Measurements from ENCODE around the gene NLGN1. TPM values are rescaled to one million over a fixed set of nuclear protein-coding genes. Genes with fewer than 3 reads are reported as not detected.
A peak's percentile ranks its signal among the peaks of the same experiment; 100 is the strongest.

NLGN1 gene
- total RNA-seq, 1 donor from 2014 or later = 34.8 TPM

DNA sequence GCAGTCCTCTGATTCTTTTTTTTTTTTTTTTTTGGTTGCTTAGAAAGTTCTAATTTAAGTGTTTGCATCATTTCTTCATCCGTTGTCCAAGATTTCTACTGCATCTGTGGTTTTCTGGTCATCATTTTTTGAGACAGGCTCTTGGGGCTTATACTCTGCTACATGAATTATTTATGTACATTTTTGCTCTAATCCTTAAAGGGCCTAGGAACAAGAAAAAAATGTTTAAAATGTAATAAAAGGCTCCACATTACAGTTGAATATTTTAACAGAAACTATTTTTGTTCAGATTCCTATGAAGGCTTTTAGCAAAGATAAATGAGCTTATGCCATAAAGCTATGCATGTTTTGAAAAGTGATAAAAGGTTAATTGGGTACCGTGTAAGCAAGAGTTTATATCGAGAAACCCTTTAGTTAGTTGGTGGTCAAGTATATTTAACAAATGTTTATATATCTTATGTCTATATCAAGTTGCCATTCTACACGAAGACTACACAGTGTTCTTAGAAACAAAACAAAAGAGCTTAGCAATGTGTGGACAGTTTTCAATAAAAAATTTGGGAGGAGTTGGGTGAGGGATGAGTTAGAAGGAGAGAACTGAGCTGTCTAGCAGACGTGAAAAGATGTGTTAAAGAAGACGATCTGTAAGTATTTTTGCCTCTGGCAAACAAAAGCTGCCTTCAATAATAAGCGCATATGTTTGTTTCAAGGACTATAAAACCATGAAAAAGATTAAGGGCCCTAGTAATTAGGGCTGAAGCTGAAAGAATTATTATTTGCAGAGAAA lies 898.0 kb downstream of the NLGN1 start:
- no peaks in the 10 kb centered on the region for H4K20me1 ChIP-seq (ENCODE audit: low read depth)
- no peak overlapping the region for H3K4me2 ChIP-seq
- Mint-ChIP-seq H3K27me3 (ENCODE audit: insufficient read depth, low read depth) (no peaks in the 10 kb centered on the region), H3K4me1 (no peaks in the 10 kb centered on the region), H3K36me3 (no peaks in the 10 kb centered on the region), H3K9me3 (no peaks in the 10 kb centered on the region), H3K4me3 (no peak overlapping the region), H3K27ac (no peak overlapping the region)
- no peaks in the 10 kb centered on the region for H3K79me2 ChIP-seq (ENCODE audit: low read depth)
- H3K9me3 ChIP-seq (ENCODE audit: low read depth) = no peaks in the 10 kb centered on the region
- no peak overlapping the region for H2AFZ ChIP-seq (replicated peaks)
- H3K27ac ChIP-seq = no peak overlapping the region
- no peaks in the 10 kb centered on the region for H3K27me3 ChIP-seq
- no peaks in the 10 kb centered on the region for H3K4me1 ChIP-seq
- no peak overlapping the region for H3K4me3 ChIP-seq
- TF ChIP-seq EZH2 (IDR thresholded peaks at IDR 0.05) (no peak), EZH2phosphoT487 (IDR thresholded peaks at IDR 0.05) (no peak)
- TF ChIP-seq, protein P1, sequence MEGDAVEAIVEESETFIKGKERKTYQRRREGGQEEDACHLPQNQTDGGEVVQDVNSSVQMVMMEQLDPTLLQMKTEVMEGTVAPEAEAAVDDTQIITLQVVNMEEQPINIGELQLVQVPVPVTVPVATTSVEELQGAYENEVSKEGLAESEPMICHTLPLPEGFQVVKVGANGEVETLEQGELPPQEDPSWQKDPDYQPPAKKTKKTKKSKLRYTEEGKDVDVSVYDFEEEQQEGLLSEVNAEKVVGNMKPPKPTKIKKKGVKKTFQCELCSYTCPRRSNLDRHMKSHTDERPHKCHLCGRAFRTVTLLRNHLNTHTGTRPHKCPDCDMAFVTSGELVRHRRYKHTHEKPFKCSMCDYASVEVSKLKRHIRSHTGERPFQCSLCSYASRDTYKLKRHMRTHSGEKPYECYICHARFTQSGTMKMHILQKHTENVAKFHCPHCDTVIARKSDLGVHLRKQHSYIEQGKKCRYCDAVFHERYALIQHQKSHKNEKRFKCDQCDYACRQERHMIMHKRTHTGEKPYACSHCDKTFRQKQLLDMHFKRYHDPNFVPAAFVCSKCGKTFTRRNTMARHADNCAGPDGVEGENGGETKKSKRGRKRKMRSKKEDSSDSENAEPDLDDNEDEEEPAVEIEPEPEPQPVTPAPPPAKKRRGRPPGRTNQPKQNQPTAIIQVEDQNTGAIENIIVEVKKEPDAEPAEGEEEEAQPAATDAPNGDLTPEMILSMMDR (IDR thresholded peaks at IDR 0.05) = no peak
- no peaks in the 10 kb centered on the region for H3K36me3 ChIP-seq
- no peaks in the 10 kb centered on the region for H3F3A ChIP-seq (ENCODE audit: low read depth)
- no peak overlapping the region for H3K9ac ChIP-seq
- no peak for DNase-seq (ENCODE audit: low spot score)

DNA sequence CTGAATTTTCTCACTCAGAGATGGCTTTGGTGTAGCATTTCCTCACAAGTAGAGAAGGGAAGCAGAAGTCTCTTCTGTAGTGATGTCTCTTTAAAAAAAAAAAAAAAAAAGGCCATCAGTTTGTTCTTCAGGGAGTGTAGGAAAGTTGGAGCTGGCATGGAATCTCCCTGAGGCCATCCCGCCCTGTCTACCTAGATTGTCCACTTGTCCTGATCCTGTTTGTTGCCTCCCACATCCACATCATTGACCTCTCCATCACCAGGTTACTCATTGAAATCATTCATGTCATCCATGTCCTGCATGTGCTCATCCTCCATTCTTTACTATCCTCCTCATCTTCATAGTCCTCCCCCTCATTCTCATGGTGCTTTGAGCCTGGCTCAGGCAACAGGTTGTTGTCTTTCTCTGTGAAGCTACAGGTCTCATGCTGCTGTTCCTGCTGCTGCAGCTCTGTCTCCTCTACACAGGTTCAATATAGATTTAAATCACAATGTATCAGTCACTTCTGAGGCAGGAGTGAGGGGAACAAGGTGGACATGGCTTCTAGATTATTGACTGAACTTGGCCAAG lies 905.3 kb downstream of the NLGN1 start:
- no peak overlapping the region for H3K4me3 ChIP-seq
- H3K9me3 Mint-ChIP-seq = no peaks in the 10 kb centered on the region
- no peaks in the 10 kb centered on the region for H3K36me3 ChIP-seq
- no peak overlapping the region for H3K27ac Mint-ChIP-seq
- H3F3A ChIP-seq (ENCODE audit: low read depth) = no peaks in the 10 kb centered on the region
- H3K9me3 ChIP-seq (ENCODE audit: low read depth) = no peaks in the 10 kb centered on the region
- no peaks in the 10 kb centered on the region for H3K36me3 Mint-ChIP-seq
- no peak overlapping the region for H3K27ac ChIP-seq
- H3K4me1 Mint-ChIP-seq = no peaks in the 10 kb centered on the region
- no peaks in the 10 kb centered on the region for H4K20me1 ChIP-seq (ENCODE audit: low read depth)
- H3K27me3 Mint-ChIP-seq (ENCODE audit: insufficient read depth, low read depth) = no peaks in the 10 kb centered on the region
- H3K27me3 ChIP-seq = no peaks in the 10 kb centered on the region
- no peak for TF ChIP-seq EZH2phosphoT487 (IDR thresholded peaks at IDR 0.05)
- TF ChIP-seq, protein P1 (IDR thresholded peaks at IDR 0.05) = no peak
- no peak for TF ChIP-seq EZH2 (IDR thresholded peaks at IDR 0.05)
- no peak for DNase-seq (ENCODE audit: low spot score)
- H3K4me3 Mint-ChIP-seq = no peak overlapping the region
- H3K4me1 ChIP-seq = no peaks in the 10 kb centered on the region
- no peak overlapping the region for H2AFZ ChIP-seq (replicated peaks)
- no peak overlapping the region for H3K9ac ChIP-seq
- H3K79me2 ChIP-seq (ENCODE audit: low read depth) = no peaks in the 10 kb centered on the region
- no peak overlapping the region for H3K4me2 ChIP-seq

DNA sequence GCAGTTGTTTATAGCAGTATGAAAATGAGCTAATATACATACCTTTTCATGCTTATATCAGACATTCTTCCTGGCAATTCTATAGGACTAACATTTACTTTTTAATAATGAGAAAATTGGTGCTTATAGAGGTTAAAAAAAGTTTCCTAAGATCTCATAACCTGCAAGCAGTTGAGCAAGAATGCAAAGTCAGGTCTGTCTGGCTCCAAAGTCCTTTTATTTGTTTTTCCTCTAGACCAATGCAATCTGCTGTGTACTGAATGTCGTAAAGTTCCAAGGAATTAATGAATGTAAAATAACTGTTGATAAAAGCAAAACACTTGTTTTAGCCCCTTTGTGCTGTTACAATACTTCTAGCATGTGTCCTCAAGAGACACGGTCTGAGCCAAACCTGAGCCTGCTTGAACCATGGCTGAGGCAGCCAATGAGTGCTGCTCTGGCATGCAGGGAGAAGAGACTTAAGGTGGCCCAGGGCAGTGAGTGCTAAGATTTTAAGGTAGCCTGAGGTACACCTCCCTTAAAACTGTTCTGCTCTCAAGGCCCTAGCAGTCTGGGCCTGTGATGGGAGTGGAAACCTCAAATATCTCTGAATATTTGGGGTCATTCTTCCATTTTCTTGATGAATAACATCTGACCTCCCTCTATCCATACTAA lies 906.5 kb downstream of the NLGN1 start:
- Mint-ChIP-seq H3K4me3 (no peak overlapping the region), H3K36me3 (no peaks in the 10 kb centered on the region), H3K27me3 (ENCODE audit: insufficient read depth, low read depth) (no peaks in the 10 kb centered on the region), H3K27ac (no peak overlapping the region), H3K9me3 (no peaks in the 10 kb centered on the region), H3K4me1 (no peaks in the 10 kb centered on the region)
- Histone ChIP-seq H3K4me3 (no peak overlapping the region), H3K9ac (no peak overlapping the region), H3K27me3 (no peaks in the 10 kb centered on the region), H3F3A (ENCODE audit: low read depth) (no peaks in the 10 kb centered on the region), H3K27ac (no peak overlapping the region), H3K4me1 (no peaks in the 10 kb centered on the region), H4K20me1 (ENCODE audit: low read depth) (no peaks in the 10 kb centered on the region), H3K9me3 (ENCODE audit: low read depth) (no peaks in the 10 kb centered on the region), H3K36me3 (no peaks in the 10 kb centered on the region), H3K79me2 (ENCODE audit: low read depth) (no peaks in the 10 kb centered on the region), H3K4me2 (no peak overlapping the region), H2AFZ (replicated peaks) (peak overlapping the region; percentile 43)
- TF ChIP-seq EZH2phosphoT487 (IDR thresholded peaks at IDR 0.05) (no peak), EZH2 (IDR thresholded peaks at IDR 0.05) (no peak)
- TF ChIP-seq, protein P1 (IDR thresholded peaks at IDR 0.05) = no peak
- DNase-seq (ENCODE audit: low spot score) = no peak
